GM21576 (cell line): ENCODE measurements around the gene PALLD.
"Not testable (repeated sequence)": the region's sequence is repeated elsewhere in the genome, so short reads cannot be mapped to it uniquely, and the experiment has no call there.

Experiments
- ATAC-seq: cut with Tn5 transposase; IDR thresholded peaks from one replicate; pipeline ENCODE4 v1.9.1; 2021; ENCODE audit warnings: mild to moderate bottlenecking, moderate library complexity; ENCODE audit not compliant: unreplicated experiment

Gene PALLD

DNA sequence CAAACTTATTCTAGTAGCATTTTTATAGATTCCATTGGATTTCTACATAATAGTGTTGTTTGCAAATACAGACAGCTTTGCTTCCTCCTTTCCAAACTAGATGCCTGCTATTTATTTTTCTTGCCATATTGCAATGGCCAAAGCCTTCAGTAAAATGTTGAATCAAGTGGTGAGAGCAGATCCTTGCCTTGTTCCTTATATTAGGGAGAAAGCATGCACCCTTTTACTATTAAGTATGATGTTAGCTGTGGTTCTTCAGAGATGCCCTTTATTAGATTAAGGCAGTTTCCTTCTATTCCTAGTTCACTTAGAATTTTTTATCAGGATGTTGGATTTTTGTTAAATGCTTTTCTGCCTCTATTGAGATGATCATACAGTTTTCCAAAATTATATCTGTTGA lies 279.5 kb downstream of the PALLD start:
- no peak for ATAC-seq

DNA sequence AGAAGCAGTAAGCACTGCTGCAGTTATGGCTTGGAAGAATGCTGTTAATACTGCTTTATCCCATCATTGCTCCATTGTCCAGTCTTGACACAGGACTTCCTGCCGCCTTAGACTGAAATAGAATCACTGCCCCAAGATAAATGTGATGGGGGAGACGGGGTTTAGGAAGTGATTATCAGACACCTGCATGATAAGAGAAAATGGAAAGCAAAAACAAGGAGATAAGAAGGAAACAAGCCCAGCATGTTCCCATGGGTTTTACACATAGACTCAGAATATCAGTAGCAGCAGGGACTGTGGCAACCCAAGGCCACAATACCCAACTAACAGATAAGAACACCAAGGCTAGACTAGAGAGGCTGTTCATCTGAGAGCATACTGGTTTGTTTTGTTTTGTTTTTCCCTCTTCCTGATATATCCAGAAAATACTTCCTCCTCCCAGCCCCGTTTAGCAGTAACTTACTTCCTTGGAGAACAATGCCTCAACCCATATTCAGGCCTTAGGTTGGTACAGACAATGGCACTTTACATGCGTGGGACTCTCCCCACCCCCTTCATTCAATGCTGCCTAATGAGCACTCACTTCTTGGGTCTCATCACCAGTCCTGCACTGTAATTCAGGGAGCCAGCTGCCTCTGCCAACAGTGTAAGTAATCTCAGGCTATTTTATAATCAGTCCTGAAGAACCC lies 280.6 kb downstream of the PALLD start:
- no peak for ATAC-seq

GRCh38 chr4:168781341-168781740 lies 284.5 kb downstream of the PALLD start:
- ATAC-seq = no peak

DNA sequence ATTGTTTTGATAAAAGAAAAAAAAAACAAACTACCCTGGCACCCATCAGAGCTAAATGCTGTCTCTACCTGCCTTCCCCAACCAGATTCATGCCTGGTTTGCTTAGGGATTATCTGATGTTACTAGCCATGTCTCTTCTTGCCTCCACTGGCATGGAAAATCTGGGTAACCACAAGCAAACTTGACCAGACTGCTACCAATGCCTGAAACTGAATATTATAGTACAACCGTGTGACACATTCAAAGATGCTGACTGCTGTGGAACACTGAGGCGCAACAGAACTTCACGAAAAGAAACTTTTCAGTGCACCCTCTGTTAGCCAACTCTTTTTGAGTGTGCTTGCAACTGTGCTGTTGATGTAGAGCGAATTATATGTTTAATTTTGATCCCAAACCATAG lies 285.1 kb downstream of the PALLD start:
- ATAC-seq = no peak

- ATAC-seq = no peak
Observed at GRCh38 chr4:168782439-168782838, 285.6 kb downstream of the PALLD start.

DNA sequence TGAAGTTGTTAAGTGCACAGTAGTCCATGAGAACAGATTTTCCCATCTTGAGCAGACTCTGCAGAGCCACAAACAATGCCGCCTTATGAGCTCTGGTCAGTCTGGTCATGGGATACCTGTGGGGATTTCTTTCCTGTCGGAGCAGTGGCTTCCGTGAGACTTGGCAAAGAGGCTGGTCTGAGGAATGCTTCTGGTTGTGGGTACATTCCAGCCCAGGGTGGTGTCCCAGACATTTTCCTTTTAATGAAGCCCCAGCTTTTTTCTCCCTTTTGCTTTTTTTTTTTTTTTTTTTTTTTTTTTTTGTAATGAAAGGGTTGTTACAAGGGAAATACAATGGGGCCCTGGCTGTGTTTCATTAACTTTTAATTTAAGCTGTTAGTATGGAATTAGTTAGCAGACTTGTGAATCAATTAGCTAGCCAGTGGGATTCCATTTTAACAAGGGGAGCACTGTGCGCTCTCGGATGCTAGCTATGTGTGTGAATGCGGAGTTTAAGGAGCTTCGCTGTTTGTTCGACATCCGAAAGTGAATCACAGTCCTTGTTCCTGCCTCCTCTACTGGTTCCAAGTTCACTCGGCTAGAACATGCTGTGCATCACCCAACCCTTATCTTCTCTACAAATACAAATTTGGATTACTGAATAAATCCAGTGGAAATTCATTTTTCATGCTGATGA lies 288.1 kb downstream of the PALLD start:
- ATAC-seq = no peak

DNA sequence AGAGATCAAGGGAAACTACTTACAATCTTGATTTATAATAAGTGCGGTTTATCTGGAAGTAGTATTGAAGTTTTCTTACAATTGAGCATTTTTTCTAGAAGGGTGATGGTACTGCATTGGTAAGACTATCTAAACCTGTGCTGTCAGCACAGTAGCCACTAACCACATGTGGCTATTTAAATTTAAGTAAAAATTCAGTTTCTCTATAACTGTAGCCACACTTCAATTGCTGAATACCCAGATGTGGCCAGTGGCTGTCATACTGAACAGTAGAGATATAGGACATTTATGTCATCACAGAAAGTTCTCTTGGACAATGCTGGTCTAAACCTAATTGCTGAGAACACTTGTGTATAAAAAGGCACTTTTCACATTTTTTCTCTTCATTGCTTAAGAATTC lies 290.5 kb downstream of the PALLD start:
- no peak for ATAC-seq

DNA sequence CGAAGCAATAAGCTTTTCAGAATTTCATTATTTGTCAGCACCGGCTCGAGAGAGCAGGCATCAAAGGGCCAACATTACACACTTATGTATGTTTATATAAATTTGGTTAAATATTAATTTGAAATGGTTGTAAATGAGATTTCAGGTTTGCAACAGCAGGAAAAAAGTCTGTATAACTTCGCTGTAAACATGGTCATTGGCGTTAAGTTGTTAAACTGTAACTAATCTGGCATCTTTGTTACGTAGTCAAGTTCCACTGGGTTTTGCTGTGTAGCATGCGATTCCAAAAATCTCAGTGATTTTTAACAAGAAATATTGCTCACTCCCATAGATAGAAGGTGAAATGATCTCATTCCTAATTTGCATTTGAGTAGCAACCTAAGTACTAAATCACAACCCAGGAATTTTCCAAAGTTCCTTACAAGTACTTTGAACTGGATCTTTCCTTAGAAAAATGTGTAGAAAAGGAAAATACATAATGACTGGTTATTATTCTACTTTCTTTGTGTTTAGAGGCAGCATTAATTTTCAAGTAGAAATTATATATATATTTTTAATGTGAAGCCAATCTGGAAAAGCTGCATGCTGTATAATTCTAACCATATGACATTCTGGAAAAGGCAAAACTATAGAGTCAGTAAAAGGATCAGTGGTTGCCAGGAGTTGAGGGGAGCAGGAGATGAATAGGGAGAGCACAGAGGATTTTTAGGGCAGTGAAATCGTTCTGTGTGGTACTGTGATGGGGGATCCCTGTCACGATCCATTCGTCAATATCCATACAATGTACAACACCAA lies 291.1 kb downstream of the PALLD start:
- ATAC-seq = no peak

- ATAC-seq = no peak
Observed at GRCh38 chr4:168790898-168791297, 294.0 kb downstream of the PALLD start.

GRCh38 chr4:168791376-168791775 lies 294.5 kb downstream of the PALLD start:
- no peak for ATAC-seq

DNA sequence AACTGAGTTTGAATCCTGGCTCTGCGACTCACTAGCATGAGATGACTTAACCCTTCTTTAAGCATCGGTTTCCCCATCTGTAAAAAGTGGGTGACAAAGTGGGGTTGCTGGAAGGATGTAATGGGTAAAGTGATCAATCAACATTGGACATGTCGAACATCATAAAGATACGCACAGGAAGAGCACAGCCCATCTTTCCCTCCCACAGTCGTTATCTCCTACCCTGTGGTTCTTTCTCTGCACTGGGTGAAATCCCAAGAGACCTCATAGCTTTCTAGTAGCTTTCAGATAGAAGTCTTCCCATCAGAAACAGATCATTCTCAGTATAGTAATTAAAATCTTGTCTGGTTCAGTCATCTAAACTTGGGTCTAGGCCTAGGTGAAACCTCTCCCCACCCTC lies 296.7 kb downstream of the PALLD start:
- ATAC-seq = no peak

GRCh38 chr4:168794092-168794707 lies 297.3 kb downstream of the PALLD start:
- ATAC-seq = no peak

- ATAC-seq = no peak
Observed at GRCh38 chr4:168794881-168795280, 298.0 kb downstream of the PALLD start.

DNA sequence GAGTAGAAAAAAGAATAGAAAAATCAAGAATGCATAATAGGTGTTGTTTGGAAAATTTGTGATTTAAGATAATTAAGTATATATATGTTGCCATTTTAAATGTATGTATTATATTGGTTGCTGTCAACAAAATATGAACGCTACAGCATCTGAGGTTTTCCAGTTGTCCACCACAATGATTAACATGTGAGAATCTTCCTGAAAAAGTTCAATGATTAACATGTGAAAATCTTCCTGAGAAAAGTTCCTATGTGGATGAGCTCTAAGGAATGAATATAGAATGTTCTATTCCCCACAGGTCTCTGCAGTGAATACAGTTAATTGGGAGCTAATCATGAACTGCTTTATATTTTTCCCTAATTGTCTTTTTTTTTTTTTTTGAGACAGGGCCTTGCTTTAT lies 298.5 kb downstream of the PALLD start:
- no peak for ATAC-seq

- ATAC-seq = no peak
Observed at GRCh38 chr4:168796362-168797106, 299.7 kb downstream of the PALLD start.

DNA sequence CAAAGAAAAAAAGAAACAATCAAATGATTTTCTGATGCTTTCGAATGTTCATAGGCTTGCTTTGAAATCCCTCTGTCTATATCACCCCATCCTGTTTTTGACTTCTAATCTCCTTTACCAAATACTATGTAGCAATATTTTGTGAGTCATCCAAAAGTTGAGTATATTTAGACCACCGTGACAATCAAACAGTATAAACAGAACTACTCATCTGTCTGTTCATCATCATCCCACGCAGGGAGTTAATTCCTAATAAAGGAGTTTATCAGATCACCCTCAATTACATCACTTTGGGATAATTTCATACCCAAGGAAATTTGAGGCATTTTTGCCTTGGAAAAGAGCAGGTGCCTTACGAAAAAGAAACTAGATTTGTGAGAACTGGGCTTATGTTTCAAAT lies 300.3 kb downstream of the PALLD start:
- no peak for ATAC-seq

DNA sequence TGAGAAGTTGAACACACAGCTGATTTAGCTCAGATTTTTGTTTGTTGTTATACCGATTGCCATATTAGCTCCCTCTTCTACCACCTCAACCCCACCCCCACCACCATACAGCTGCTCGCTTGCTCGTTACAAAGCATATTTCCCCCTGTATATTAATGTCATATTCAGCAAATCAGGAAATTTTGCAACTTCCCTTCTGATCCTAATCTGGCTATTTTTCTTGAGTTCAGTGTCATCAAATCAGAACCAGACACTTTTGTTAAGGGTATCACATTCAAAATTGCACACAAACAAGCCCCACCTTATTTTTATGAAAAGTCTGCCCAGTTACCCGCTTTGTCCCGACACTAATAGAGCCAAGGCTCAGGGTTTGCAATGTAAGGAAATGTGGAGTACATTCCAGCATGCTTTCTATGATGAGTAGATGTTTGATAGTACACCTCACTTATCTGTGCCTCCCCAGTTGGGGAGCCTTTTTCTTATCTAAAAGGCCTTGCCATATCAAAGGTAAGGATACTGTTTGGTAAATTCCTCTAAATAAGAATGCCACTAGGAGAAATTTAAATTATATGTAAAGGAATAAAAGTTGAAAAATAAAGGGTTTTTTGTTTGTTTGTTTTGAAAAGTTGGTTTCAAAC lies 301.0 kb downstream of the PALLD start:
- ATAC-seq = no peak

- ATAC-seq = no peak
Observed at GRCh38 chr4:168800926-168801325, 304.1 kb downstream of the PALLD start.

GRCh38 chr4:168802222-168802621 lies 305.4 kb downstream of the PALLD start:
- no peak for ATAC-seq

DNA sequence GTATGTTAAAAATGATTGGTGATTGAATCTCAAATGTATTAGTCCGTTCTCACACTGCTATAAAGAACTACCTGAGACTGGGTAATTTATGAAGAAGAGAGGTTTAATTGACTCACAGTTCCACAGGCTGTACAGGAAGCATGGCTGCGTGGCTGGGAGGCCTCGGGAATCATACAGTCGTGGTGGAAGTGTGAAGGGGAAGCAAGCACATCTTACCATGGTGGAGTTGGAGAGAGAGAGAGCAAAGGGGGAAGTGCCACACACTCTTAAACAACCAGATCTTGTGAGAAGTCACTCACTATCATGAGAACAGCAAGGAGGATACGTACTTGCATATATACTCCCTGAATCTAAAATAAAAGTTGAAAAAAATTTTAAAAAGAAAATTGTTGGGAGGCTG lies 306.2 kb downstream of the PALLD start:
- not testable (repeated sequence) for ATAC-seq
